IMR-90 (cell line): Measurements from ENCODE around the gene PRICKLE2.

Experiments used
- BHLHE40 ChIP-seq: fragments of 150-350 bp; IDR thresholded peaks from 2 replicates; pipeline ENCODE4 v1.6.1; 2016; ENCODE audit warnings: mild to moderate bottlenecking, low read depth, low read length
- CEBPB ChIP-seq: IDR thresholded peaks from 2 replicates; pipeline ENCODE4 v1.6.1; 2012; ENCODE audit warnings: low read depth, low read length, improper control_type of control experiment
- MAFK ChIP-seq: IDR thresholded peaks from 2 replicates; pipeline ENCODE4 v1.6.1; 2012; ENCODE audit warnings: low read depth, low read length, improper control_type of control experiment
- POLR2A ChIP-seq: IDR thresholded peaks from 2 replicates; pipeline ENCODE4 v1.6.1; 2012; ENCODE audit warnings: mild to moderate bottlenecking, low read depth, low read length
- RAD21 ChIP-seq: IDR thresholded peaks from 2 replicates; pipeline ENCODE4 v1.6.1; 2012; ENCODE audit warnings: low read length, improper control_type of control experiment
- RCOR1 ChIP-seq: IDR thresholded peaks from 2 replicates; pipeline ENCODE4 v1.6.1; 2012; ENCODE audit warnings: mild to moderate bottlenecking, low read length, improper control_type of control experiment; ENCODE audit not compliant: insufficient replicate concordance
- RFX5 ChIP-seq: IDR thresholded peaks from 2 replicates; pipeline ENCODE4 v1.8.0; 2012; ENCODE audit warnings: low read depth, mild to moderate bottlenecking, low read length, moderate library complexity
- TF ChIP-seq, protein P1 (sequence below): conservative IDR thresholded peaks from 2 replicates; pipeline ENCODE4 v1.5.1; 2012; ENCODE audit warnings: mild to moderate bottlenecking, low read depth, low read length, improper control_type of control experiment
- TF ChIP-seq, protein P2 (sequence below): fragments of 150-350 bp; IDR thresholded peaks from 2 replicates; pipeline ENCODE4 v1.6.1; 2017; ENCODE audit warnings: mild to moderate bottlenecking, antibody characterized with exemption, low read length, low read depth

DNA sequence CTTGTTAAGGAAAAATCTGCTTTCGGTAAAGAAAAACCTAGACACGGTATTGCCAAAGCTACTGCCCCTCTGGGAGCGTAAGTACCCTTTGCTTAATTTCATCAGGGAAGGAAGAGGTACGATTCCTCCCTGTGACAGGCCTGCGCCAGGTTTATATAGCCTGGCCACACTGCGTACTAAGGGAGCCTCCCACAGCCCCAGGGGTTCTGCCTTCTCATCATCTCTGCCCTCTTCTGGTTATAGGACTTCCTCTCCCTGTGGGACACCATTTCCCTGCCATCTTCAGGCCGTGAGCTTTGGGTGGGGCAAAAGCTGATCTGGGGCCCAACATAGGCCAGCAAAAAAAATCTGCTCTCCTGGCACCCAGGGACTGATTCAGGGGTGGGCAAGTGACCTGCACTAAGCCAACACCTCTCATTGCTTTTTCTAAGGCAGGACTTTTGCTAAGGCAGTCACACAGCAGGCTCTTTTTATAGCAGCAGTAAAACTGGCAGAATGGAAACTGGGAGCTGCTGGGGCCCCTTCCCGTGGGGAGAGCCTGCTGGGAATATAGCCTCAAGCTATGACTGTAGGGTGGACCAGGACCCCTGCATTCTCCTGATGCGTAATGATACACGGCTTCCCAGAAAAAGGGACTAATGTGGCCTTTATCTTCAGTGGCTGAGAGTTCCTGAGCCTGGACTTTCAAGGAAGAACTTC lies 76.2 kb downstream of the PRICKLE2 start:
- TF ChIP-seq, protein P1, sequence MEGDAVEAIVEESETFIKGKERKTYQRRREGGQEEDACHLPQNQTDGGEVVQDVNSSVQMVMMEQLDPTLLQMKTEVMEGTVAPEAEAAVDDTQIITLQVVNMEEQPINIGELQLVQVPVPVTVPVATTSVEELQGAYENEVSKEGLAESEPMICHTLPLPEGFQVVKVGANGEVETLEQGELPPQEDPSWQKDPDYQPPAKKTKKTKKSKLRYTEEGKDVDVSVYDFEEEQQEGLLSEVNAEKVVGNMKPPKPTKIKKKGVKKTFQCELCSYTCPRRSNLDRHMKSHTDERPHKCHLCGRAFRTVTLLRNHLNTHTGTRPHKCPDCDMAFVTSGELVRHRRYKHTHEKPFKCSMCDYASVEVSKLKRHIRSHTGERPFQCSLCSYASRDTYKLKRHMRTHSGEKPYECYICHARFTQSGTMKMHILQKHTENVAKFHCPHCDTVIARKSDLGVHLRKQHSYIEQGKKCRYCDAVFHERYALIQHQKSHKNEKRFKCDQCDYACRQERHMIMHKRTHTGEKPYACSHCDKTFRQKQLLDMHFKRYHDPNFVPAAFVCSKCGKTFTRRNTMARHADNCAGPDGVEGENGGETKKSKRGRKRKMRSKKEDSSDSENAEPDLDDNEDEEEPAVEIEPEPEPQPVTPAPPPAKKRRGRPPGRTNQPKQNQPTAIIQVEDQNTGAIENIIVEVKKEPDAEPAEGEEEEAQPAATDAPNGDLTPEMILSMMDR, result no peak
- TF ChIP-seq RAD21, result no peak
- TF ChIP-seq RFX5, result no peak
- no peak for TF ChIP-seq MAFK
- no peak for TF ChIP-seq POLR2A
- TF ChIP-seq CEBPB, result no peak
- no peak for TF ChIP-seq RCOR1
- TF ChIP-seq, protein P2, sequence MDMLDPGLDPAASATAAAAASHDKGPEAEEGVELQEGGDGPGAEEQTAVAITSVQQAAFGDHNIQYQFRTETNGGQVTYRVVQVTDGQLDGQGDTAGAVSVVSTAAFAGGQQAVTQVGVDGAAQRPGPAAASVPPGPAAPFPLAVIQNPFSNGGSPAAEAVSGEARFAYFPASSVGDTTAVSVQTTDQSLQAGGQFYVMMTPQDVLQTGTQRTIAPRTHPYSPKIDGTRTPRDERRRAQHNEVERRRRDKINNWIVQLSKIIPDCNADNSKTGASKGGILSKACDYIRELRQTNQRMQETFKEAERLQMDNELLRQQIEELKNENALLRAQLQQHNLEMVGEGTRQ, result no peak
- TF ChIP-seq BHLHE40, result no peak
